HUDEP-2 (cell line): Measurements from ENCODE around the gene KCNMB1.

ENCODE experiments used
- DNase-seq, 76 experiments: peaks; one replicate each; lab custom pipeline; 2025; ENCODE audit not compliant: unreplicated experiment in 76 of 76; lab: John Stamatoyannopoulos, UW

The KCNMB1 gene

DNA sequence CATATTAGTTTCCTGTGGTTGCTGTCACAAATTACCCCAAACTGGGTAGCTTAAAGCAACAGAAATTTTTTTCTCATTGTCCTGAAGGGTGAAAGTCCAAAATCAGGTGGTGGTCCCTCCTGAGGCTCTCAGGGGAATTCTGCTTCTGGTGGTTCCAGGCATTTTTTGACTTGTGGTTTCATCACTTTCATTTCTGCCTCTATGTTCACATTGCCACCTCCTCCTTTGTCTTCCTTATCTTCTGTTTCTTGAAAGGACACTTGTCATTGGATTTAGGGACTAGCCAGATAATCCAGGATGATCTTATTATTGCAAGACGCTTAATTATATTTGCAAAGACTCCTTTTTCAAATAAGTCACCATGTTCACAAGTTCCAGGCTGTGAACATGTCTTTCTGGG is 43.2 kb downstream of the KCNMB1 start:
- no peak for DNase-seq

DNA sequence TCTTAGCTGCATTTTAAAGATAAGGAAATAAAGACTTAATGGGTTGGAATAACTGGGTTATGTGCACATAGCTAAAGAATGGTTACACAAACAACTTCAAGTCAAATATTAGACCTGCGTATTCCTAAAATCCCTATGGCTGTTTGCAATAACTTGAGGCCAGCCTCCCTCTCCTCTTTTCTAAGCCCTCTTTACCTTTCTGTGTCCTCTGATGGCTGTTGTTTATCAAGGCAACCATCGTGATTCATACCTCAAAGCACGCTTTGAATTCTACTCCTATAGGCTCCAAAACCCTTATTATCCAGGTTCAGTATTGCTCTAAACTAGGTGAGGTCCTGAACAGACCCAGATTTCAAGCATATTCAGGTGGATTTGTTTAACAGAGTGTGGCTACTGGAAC is 46.0 kb downstream of the KCNMB1 start:
- DNase-seq: no peak

DNA sequence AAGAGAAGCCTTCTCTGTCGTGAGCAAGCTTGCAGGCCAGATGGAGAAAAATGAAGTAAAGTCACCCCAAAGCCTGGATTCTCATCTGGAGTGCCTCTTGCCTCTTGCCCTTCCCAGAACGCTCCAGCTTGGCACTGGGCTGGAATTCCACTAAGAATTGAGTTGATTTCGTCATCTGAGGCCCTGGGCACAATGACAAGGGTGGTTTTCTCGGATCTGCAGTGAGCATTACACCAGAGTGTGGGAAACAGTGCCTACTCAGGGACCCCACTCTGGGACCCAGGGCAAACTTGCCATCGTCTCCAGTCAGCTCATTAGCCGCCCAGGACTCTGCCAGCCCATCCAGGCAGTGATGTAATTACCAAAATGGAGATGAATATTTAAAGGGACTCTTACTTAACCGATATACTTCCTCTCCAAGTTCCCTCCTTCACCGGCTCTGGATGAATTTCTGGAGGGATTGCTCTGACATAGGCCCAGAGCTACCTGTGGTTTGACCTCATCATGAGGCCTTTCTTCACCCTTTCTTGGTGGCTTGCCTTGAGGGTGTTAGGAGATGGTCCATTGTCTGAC is 46.9 kb downstream of the KCNMB1 start:
- DNase-seq: no peak

DNA sequence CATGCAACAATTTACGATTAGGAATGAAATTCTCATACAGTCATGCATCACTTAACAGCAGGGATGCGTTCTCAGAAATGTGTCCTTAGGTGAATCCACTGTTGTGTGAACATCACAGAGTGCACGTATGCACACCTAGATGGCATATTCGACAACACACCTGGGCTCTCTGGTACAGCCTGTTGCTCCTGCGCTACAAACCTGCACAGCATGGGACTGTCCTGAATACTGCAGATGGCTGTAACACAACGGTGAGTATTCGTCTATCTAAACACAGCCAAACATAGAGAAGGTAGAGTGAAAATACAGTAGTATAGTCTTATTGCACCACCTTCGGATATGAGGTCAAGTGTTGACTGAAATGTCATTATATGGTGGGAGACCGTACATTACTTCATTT is 47.6 kb downstream of the KCNMB1 start:
- DNase-seq: no peak

DNA sequence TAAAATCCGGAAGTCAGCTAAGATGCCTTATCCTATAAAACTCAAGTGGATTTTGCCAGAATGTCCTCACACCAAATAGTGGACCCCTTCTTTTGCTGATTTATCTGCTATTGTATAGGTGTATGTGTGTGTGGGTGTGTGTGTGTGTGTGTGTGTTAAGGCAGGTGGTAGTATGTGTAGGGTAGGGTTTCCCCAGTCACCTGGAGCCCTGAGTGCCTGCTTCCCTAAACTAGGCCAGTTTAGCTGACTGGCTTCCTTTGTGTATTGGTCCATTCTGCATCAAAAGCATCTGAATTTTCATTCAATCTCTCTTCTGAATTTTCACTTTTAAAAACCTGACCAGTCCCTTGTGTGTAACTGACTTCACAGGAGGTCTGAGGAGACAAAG is 49.4 kb downstream of the KCNMB1 start:
- no peak for DNase-seq

DNA sequence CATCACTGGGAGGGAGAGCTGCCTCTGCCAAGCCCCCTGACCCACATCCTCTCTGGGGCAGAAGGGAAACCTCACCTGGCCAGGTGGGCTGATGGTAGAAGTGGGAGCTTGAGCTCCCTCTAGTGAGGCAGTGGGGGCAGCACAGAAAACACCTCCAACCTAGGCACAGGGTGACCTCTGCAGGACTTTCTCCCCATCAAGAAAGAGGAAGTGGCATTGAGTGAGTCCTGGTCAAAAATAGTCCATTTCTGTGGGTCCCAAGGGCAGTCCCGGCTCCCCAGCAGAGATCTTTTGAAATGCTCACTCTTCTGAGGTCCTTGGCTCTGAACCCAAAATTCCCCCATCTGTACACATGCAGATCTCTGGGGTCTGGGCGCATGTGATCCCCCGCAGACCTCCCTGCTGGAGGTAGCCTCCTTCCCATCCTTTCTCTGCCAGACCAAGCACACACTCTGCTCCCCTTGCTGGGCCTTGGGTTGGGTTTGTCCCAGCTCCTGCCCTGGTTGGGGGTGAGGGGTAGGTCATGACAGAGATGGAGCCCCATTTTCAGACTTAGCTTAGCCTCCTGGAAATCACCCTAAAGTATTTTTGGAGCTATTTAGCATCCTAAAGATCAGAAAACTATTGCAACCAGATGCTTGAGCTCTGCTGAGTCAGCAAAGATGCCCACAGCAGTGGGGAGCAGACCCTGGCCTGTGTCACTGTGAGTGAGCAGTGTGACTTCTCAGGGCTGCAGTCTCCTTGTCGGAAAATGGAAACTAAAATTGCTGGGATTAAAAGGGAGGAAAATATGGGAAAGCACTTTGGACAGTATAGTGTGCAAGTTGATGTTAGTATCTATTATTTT is 50.0 kb downstream of the KCNMB1 start:
- DNase-seq: peak in 63 of 76 experiments; percentile 3 to 69 (median 38)

DNA sequence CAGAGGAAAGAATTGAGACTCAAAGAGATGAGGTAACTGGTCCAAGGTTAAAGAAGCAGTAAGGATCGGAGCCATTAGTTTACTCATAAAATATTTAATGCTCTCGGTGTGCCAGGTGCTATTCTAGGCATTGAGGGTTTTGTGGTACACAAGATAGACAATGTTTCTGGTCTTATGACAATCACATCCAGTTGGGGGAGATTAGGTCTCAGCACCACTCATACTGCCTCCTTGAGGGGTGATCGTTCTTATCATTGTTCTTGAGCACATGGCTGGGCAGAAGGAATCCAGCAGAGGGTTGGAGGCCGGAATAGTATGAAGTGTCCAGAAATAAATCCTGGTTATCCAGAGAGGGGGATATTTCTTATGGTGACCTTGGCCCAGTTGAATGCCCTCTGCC is 50.9 kb downstream of the KCNMB1 start:
- peak in 14 of 76 experiments; percentile 6 to 42 (median 23) for DNase-seq

DNA sequence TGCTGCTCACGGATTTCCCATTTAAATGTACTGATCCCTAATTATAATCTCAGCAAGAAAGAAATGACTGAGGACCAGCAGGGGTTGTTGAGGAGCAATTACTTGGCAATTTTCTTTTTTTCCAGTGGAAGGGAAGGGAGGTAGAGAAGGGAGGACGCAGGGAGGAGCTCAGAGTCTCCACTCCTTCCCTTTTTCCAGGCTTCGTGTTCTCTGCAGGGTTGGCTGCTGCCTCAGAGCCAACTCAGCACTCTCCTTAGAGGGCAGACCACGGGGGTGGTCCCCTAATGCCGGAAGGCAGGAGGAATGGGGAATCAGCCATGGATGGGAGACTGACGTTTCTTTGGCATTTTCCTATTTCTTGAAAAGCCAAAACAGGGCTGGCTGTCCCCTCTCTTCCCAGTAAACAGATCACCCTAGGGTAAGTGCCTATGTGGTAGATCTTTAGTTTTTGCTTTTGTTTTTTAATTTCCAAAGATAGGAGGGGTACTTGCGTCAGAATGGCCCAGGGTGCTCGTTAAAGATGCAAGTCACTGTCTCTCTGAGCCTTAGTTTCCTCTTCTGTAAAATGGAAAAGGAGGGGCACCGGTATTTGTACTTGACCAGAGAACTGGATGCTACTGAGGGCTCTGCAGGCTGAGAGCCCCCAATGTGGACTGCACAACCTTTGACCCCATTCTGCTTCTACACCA is 52.0 kb downstream of the KCNMB1 start:
- DNase-seq: no peak

DNA sequence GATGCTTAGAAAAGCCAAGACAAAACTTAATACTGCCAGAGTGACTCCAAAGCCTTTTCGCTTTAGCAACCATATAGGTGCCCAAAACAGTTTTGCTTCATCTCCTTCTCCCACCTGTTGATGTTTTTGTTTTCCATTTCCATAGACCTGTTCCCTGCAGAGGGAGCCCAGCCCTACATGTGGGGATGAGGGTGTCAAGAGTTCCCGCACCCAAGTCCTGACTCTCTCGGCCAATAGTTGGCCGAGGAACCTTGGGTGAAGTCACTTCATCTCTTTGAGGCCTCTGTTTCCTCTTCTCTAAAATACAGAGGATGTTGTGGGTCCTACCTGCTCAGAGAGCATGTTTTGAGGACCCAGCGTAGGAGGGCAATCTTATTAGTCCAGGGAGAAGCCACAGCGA is 53.1 kb downstream of the KCNMB1 start:
- no peak for DNase-seq

DNA sequence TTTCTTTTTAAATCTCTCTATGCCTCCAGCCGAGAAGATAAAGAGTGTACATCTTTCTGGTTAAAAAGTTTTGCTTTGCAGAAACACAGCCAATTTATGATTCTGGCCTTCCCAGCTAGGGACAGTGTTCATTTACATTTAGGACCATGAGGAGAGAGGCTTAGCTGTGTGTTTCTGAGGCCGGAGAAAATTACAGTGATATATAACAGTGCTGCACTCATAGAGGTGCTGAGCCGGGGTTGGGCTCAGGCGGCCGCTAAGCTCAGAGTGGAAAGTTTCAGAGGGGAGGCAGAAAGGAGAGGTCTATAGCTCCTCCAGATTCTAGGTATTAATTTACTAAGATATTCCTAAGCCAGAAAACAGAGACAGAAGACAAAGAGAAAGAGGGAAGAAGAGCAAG is 54.5 kb downstream of the KCNMB1 start:
- no peak for DNase-seq

DNA sequence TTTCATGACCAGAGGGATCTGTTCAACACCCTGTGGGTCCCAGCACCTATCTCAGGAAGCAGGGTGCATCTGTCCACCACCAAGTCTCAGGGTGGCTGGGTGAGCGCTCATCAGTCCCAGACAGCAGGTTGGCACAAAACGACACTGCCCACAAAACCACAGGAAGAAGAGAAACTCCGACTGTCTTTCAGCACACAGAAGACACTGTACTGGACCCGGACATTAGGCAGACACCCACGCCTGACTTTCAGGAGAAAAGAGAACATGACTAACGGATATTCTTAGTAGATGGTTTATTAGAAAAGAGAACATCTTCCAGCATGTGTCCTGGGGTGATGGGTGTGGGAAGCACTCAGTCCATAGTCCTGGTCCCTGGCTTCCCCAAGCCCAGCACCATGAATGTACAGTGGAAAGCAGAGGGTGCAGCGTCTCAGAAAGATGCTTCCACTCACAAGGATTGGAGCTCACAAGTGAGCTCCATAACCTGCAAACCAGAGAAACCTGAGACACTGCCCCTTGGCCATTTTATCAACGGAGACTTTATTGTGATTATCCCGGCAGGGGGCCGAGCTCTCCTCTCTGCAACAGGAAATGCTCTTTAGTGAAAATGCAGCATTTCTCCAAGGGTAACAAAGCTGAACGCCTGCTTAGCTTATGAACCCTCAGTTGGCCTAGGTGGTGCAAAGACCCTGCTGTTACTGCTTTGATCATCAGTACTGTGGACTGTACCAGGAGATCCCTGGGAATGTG is 55.8 kb downstream of the KCNMB1 start:
- peak in 68 of 76 experiments; percentile 2 to 80 (median 48) for DNase-seq

DNA sequence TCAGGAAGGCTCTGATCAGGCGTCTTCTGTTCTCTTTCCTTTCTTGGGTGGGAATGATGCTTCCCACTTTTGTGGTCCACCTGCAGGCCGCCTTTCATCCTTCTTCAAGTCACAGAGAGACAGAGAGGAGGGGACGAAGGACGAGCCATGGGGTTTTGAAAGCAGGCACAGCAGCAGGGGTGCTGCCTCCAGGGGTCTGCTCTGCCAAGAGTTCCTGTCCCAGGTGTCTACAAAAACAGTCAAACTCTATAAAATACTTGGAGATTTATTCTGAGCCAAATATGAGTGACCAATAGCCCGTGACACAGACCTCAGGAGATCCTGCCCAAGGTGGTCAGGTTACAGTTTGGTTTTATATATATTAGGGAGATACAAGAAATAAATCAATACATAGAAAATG is 57.1 kb downstream of the KCNMB1 start:
- DNase-seq: peak in 1 of 76 experiments; percentile 23

DNA sequence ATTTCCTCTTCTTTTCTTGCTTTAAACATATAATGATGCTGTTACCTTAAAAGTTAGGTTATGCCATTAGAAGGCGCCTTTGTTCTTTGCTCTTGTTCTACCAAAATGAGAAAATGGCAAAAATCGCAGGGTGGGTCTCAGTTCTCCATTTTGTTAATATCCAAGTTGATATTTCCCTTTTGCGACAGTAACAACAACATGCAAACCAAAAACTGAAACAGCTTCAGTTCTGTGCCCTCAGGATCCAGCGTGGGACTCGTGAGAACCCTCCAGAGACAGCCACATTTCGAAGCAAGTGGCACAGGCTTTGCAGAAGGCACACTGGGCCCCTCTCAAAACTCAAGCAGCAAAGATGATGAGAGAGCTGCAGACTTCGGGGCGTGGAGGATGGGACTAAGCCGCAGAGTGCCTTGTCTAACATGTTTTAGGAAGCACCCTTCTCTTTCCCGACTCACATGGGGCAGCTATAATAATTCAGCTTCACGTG is 58.6 kb downstream of the KCNMB1 start:
- peak in 4 of 76 experiments; percentile 26 to 48 (median 38) for DNase-seq

DNA sequence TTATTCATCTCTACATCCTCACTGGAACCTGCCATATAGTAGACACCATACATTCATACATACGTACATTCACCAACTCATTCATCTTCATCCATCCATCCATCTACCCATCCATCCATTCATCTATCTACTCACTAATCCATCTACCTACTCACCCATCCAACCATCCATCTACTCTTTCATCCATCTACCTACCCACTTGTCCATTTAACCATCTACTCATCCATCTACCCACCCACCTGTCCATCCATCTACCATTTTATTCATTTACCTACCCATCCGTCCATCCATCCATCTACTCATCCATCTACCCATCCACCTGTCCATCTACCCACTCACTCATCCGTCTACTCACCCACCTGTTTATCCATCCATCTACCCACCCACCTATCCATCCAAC is 59.6 kb downstream of the KCNMB1 start:
- DNase-seq: no peak

DNA sequence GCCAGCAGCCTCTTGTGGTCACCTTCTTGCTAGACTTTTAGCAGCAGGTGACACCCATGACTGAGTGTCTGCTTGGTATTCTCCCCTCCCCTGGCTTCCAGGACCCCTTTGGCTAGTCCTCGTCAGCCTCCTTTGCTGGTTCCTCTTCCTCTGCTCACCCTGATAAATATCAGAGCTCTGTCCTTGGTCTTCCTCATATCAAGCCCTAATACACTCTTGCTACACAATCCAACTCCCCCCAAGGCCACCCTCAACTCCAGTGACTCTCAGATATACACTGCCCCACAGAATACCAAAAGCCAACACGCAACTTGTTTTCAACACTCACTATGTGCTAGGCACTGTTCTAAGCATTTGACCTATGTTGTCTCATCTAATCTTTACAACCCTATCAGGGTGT is 61.3 kb downstream of the KCNMB1 start:
- no peak for DNase-seq

DNA sequence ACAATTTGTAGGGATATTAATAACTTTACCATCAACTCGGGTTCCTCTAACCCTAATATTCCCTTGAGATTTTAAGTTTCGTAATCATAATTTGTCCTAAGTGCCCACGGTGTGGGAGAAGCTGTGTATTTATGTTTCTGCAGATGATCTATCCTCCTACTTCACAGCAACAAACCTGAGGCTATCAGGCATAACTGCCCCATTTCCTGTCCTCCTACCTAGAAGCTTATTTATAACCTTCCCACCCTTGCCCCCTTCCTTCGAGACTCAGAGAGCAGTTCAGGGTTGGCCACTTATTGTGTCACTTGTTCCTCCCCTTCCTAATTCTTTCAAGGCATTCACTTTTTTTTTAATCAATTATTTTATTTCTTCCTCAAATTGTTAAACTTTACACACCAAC is 62.0 kb downstream of the KCNMB1 start:
- DNase-seq: no peak
